22Rv1 (cell line): Measurements from ENCODE around the gene NPFFR1.

Source experiments
- CTCF ChIP-seq: fragments of 450-650 bp; IDR thresholded peaks from 2 replicates; pipeline ENCODE4 v1.5.1; 2017; ENCODE audit warnings: mild to moderate bottlenecking
- ZFX ChIP-seq: fragments of 450-650 bp; IDR thresholded peaks from 2 replicates; pipeline ENCODE4 v1.6.1; 2017; ENCODE audit warnings: antibody characterized with exemption, borderline replicate concordance

GRCh38 chr10:70303730-70304129 lies 19.9 kb upstream of the NPFFR1 start:
- TF ChIP-seq CTCF (no peak), ZFX (no peak)
